GM18951 (cell line): ENCODE measurements around the gene COL23A1.

Experiments
- POLR2A ChIP-seq: IDR thresholded peaks from 4 replicates; pipeline ENCODE4 v1.6.1; 2011; ENCODE audit warnings: mild to moderate bottlenecking; ENCODE audit not compliant: insufficient read length, insufficient read depth; ENCODE audit errors: extremely low read depth
- in situ Hi-C: fragments of 300-500 bp; cut with MboI; formaldehyde crosslinking; loops from one replicate; pipeline ENCODE4 v1.12.0; 2022; ENCODE audit warnings: low sequenced_read_pairs, mixed read lengths, inconsistent platforms; ENCODE audit not compliant: unreplicated experiment

Gene COL23A1

GRCh38 chr5:178214160-178214803 is 375.9 kb downstream of the COL23A1 start:
- in situ Hi-C loops: no loop called here
- peak; percentile 17 for TF ChIP-seq POLR2A

GRCh38 chr5:178213748-178214151 is 376.4 kb downstream of the COL23A1 start:
- in situ Hi-C loops: no loop called here
- no peak for TF ChIP-seq POLR2A

DNA sequence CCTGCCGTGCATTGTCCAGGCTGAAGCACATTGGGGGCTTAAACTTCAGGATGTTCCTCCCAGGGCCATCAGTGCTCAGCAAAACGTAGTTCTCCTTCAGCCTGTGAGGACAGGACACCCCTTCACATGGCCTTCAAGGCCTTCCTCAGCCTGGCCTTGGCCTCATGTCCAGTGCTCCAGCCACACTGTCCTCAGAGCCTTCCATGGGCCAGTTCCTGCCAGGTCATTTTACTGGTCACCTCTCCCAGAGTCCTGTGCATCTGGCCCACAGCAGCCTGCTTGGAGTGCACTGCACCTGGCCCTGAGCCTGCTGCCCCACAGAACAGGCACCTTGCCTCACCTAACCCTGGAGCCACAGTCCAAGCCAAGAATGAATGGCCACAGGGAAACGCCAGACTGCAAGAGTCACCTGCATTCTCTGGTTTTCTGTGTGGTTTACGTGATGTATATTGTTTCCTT is 377.2 kb downstream of the COL23A1 start:
- in situ Hi-C loops: no loop called here
- TF ChIP-seq POLR2A: peak; percentile 14

GRCh38 chr5:178212241-178213002 is 377.8 kb downstream of the COL23A1 start:
- peak; percentile 22 for TF ChIP-seq POLR2A
- in situ Hi-C loops: no loop called here

DNA sequence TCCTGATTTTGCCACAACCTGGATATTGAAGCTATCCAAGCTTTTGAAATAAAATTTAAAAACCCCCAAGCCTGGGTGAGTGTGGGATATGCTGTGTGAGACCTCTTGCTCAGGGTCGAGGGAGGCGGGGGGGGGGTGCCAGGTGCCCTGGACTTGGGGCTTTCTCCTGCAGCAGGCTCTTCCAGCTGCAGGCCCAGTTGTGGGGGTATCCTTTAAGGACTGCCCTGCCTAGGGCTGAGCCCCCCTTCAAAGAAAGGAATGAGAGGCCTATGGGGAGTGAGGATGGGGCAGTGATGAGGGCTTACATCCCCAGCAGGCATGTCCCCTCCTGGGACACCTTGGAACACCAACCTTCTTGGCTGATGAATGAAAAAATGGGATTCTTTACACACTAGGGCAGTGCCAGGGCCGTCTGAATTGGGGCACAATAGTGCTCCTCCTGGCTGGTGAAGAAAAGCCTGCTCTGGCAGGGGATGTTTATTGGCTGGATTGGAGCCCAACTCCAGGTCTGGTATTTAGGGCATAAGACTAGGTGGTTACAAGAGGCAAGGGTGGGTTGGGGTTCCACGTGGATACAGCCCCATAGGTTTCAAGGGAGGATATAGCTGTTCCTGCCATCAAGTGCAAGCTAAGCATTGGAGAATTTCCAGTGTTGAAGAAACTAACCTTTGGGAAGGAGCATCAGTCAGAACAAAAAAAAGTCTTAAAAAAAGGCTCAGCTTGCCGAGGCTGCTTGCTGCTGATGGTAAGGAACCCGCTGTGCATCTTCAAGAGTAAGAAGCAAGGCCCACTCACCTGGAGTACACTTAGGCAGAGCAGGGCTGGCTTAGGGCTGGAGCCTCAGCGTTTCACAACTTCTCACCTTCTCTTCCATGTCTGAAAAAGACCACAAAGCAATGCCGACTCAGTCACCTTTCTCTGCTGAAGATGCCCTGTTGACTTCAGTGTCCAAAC is 378.8 kb downstream of the COL23A1 start:
- in situ Hi-C loops: no loop called here
- TF ChIP-seq POLR2A: no peak

DNA sequence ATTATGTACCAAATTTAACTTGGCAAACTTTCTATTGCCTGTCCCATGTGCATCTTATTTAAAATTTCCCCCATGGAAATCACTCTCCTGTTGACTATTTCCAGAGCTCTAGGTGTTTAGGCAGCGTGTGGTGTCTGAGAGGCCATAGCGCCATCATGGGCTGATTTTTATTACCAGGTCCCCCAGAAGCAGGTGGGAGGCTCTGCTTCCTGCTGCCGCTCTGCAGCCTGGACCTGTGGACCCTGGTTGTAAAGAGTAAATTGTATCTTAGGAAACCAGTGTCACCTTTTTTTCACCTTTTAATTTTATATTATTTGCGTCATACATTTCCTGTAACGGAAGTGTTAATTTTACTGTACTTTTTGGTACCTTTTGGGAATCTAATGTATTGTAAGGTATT is 379.5 kb downstream of the COL23A1 start:
- in situ Hi-C loops: no loop called here
- no peak for TF ChIP-seq POLR2A

GRCh38 chr5:178210073-178210535 is 380.1 kb downstream of the COL23A1 start:
- in situ Hi-C loops: no loop called here
- no peak for TF ChIP-seq POLR2A

DNA sequence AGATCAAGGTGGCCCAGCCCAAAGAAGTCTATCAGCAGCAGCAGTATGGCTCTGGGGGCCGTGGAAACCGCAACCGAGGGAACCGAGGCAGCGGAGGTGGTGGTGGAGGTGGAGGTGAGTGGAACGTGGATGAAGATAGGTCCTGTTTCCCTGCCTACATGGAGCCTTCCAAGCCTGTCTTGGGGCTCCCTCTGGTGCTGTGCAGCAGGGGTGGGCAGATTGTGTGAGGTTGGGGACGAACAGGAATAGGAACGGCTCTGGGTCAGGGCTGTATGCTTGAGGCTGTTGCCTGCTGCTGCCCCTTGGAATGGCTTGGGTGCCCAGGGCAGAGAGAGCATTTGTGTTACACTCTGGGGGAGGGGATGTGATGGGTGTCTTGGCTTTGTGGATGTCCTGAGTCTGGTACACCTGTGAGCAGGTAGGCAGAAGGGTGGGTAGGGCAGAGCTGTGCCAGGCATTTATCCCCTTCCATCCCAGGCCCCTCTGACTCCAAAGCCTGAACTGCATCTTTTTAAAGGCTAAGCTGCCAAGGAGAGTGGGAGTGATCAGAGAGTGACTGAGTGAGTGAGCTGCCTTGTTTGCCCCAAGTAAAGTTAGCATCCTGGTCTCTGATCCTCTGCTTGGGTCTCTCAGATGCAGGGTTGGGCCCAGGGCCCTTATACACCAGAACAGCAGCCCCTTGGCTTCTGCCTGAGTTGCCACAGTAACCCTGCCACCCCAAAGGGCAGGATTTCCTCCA is 380.7 kb downstream of the COL23A1 start:
- peak; percentile 15 for TF ChIP-seq POLR2A
- in situ Hi-C loops: no loop called here

- in situ Hi-C loops: no loop called here
- no peak for TF ChIP-seq POLR2A
Measured at GRCh38 chr5:178208540-178209227, 381.5 kb downstream of the COL23A1 start.

GRCh38 chr5:178207917-178208280 is 382.3 kb downstream of the COL23A1 start:
- no peak for TF ChIP-seq POLR2A
- in situ Hi-C loops: no loop called here

- no peak for TF ChIP-seq POLR2A
- in situ Hi-C loops: no loop called here
Measured at GRCh38 chr5:178207183-178207916, 382.8 kb downstream of the COL23A1 start.
